Kidney (tissue), 14 donors: Measurements from ENCODE around the gene PLEKHA6. TPM values are rescaled to one million over a fixed set of nuclear protein-coding genes. Genes with fewer than 3 reads are reported as not detected.
A peak's percentile ranks its signal among the peaks of the same experiment; 100 is the strongest.

Experiments
- DNase-seq, 5 donors: peaks; one replicate each; pipeline ENCODE4 v3.0.0-alpha.2; 2013 to 2020
- FAIRE-seq: peaks from 2 replicates; lab custom pipeline; 2012; peaks lifted over from hg19 to GRCh38; lab: Jason Lieb, UNC
- H3K27ac ChIP-seq, 2 donors: one replicate each; pipeline ENCODE4 v1.7.0; 2013; ENCODE audit warnings: low read depth in 2 of 2, low read length in 2 of 2, inconsistent platforms in 1 of 2
- H3K27me3 ChIP-seq: one replicate; pipeline ENCODE4 v1.7.1; 2013; ENCODE audit warnings: low read length, inconsistent platforms; ENCODE audit not compliant: control insufficient read depth, insufficient read depth
- H3K36me3 ChIP-seq, 3 donors: one replicate each; pipeline versions ENCODE4 v1.7.0 to v1.7.1; 2013; ENCODE audit warnings: low read length in 3 of 3, control low read depth in 1 of 3, inconsistent platforms in 1 of 3; ENCODE audit not compliant: insufficient read depth in 3 of 3, control insufficient read depth in 2 of 3
- H3K4me1 ChIP-seq, 3 donors: one replicate each; pipeline versions ENCODE4 v1.7.0 to v1.7.1; 2013; ENCODE audit warnings: low read length in 3 of 3, inconsistent platforms in 1 of 3, low read depth in 1 of 3; ENCODE audit not compliant: control insufficient read depth in 2 of 3, insufficient read depth in 2 of 3
- H3K4me3 ChIP-seq, 3 donors: one replicate each; pipeline versions ENCODE4 v1.7.0 to v1.8.1; 2013; ENCODE audit warnings: low read length in 3 of 3, control low read depth in 1 of 3, inconsistent platforms in 1 of 3
- H3K9ac ChIP-seq, 3 donors: one replicate each; pipeline versions ENCODE4 v1.7.0 to v1.7.1; 2013; ENCODE audit warnings: low read length in 3 of 3, control low read depth in 1 of 3, inconsistent platforms in 1 of 3
- H3K9me3 ChIP-seq, 3 donors: one replicate each; pipeline versions ENCODE4 v1.7.0 to v1.7.1; 2013; ENCODE audit warnings: low read length in 3 of 3, control low read depth in 1 of 3, inconsistent platforms in 1 of 3; ENCODE audit not compliant: control insufficient read depth in 2 of 3, insufficient read depth in 1 of 3
- CTCF ChIP-seq: IDR thresholded peaks from 3 replicates; pipeline ENCODE4 v1.5.1; 2012; ENCODE audit warnings: mild to moderate bottlenecking, moderate library complexity, borderline replicate concordance; ENCODE audit not compliant: insufficient read depth; ENCODE audit errors: extremely low read depth
- intact Hi-C: fragments of 100-400 bp; cut with DNase I; formaldehyde crosslinking; loops from one replicate; pipeline ENCODE4 v1.11.1; 2022
- polyA plus RNA-seq: library from polyadenylated mRNA; stranded (reverse); fragments of 350-450 nt; fragmentation: Illumina TruSeq; extraction: RNeasy Lipid Tissue Mini Kit (QIAGEN cat#74804); gene quantifications from one replicate; pipeline ENCODE4 v1.2.3, GENCODE V29; 2014; ENCODE audit warnings: low read depth, low replicate concordance; ENCODE audit not compliant: insufficient read depth
- total RNA-seq: library from RNA; stranded (reverse); fragmentation: NEBNext Ultra II Directional; extraction: Animal tissue kit (Norgen Biotek cat#: 25700); gene quantifications from one replicate; pipeline ENCODE4 v1.2.1, GENCODE V29; 2021
- donor health status: control.
- donor health status: control.
- donor health status: control.
- donor health status: control.
- donor health status: control.
- donor health status: DM: yes; HTN: yes; CAD: no.
- donor health status: Normal renal cell carcinoma (clear cell type).

PLEKHA6 gene
- total and polyA plus RNA-seq, 2 donors from 2014 or later, result 17.5 to 65.1 TPM

- Histone ChIP-seq H3K27me3 (no peaks in the 10 kb centered on the region), H3K36me3 (no peaks in the 10 kb centered on the region), H3K9ac (no peak overlapping the region), H3K27ac (no peak overlapping the region), H3K4me3 (no peak overlapping the region), H3K9me3 (no peaks in the 10 kb centered on the region), H3K4me1 (peaks cover 14 to 20% (median 16%) of the 10 kb centered on the region in 3 donors)
- intact Hi-C loops, result no loop called here
- no peak for TF ChIP-seq CTCF
- no peak for FAIRE-seq
- DNase-seq, result peak in 1 of 5 donors; percentile 56
These were observed 19.4 kb downstream of the PLEKHA6 start for GRCh38 chr1:204340081-204340889.

GRCh38 chr1:204339541-204339940 lies 20.2 kb downstream of the PLEKHA6 start:
- DNase-seq (no peak), FAIRE-seq (no peak)
- no peak overlapping the region for H3K4me3 ChIP-seq
- H3K27me3 ChIP-seq, result no peaks in the 10 kb centered on the region
- intact Hi-C loops, result no loop called here
- H3K36me3 ChIP-seq, result no peaks in the 10 kb centered on the region
- no peak for TF ChIP-seq CTCF
- H3K9me3 ChIP-seq, result no peaks in the 10 kb centered on the region
- peaks cover 9 to 20% (median 11%) of the 10 kb centered on the region in 3 donors for H3K4me1 ChIP-seq
- H3K9ac ChIP-seq, result no peak overlapping the region
- H3K27ac ChIP-seq, result no peak overlapping the region

- H3K4me3 ChIP-seq, result no peak overlapping the region
- peaks cover 10 to 20% (median 13%) of the 10 kb centered on the region in 3 donors for H3K4me1 ChIP-seq
- no peak overlapping the region for H3K9ac ChIP-seq
- DNase-seq (no peak), FAIRE-seq (no peak)
- no peaks in the 10 kb centered on the region for H3K9me3 ChIP-seq
- H3K27ac ChIP-seq, result no peak overlapping the region
- no peak for TF ChIP-seq CTCF
- intact Hi-C loops, result no loop called here
- no peaks in the 10 kb centered on the region for H3K27me3 ChIP-seq
- no peaks in the 10 kb centered on the region for H3K36me3 ChIP-seq
These were observed 20.7 kb downstream of the PLEKHA6 start for GRCh38 chr1:204338997-204339396.
